ENCODE data around the gene PJVK.
"Not testable (repeated sequence)": the region's sequence is repeated elsewhere in the genome, so short reads cannot be mapped to it uniquely, and the experiment has no call there.

Gene PJVK

GRCh38 chr2:178436662-178437061 lies 14.5 kb upstream of the PJVK start:
- DNase-seq (ENCODE audit: low read depth): no peak

- no peak for DNase-seq (ENCODE audit: low read depth)
Measured at GRCh38 chr2:178441426-178441825, 9.8 kb upstream of the PJVK start.

- no peak for DNase-seq (ENCODE audit: low read depth)
Measured at GRCh38 chr2:178448968-178449661, 2.1 kb upstream of the PJVK start.

DNA sequence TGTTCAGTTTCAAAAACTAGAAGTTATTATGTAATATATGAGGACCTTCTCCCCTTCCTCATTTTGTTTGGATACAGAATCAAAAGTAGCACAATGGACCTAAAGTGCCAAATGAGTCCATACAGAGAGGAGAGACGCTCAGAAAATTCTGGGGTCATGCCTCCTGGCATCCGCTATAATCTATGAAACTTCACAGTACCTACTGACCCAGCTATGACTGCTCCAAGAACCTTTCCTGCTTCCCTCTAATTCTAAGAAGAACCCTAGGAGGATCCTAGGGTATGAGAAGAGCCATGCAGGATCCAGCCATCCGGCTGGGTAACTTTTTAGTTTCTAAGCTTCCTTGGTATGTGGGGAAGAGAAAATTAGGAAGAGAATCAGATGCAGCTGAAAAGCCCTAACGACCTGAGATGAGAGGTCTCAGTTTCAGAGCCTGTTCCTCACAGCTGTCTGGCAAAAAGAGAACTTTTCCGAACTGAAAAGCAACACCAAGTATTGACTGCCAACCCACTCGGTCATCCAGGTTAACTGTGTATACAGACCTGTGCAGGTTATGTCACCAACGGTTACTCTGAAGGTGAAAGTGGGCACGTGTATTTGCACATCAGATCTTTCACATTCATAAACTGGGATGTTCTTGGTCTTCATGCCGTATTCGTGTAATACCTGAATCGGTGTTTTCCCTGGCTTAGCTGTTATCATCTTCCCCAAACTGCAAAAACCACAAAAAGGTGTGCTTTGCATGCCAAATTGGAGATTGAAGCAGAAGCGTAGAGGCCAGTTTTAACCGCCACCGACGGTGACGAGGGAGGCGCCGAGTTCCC lies 1.3 kb upstream of the PJVK start:
- no peak for DNase-seq (ENCODE audit: low read depth)

DNA sequence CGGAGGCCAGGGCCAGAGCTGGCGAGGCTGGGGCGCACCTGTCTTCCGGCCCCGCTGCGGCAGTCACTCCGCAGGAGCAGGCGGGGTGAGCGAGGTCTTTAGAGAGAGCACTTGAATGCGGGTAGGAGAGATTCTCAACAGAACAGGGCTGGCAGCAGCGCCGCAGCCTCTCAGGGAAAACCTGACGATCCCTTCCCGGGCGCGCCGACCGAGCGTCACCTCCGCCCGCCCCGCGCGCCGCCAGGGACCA lies 729 bp upstream of the PJVK start:
- peak; percentile 3 for DNase-seq (ENCODE audit: low read depth)

DNA sequence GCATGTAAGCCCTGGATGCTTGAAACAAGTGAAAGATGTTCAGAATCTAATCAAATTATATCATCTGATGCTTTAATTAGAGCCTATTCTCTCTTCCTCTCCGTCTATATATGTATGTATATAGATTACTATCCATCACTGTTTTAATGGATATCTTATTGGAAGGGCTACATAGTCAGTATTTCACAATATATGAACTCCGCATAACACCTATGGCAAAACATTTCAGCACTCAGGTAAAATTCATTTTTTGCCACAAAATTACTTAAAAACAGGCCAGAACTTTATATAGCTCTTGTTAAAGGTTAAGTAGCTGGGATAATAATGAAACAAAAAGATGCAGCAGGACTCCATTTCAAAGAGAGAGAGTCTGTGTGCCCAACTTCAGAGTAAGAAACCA lies 1.2 kb downstream of the PJVK start:
- no peak for DNase-seq (ENCODE audit: low read depth)

- no peak for DNase-seq (ENCODE audit: low read depth)
Measured at GRCh38 chr2:178452870-178453269, 1.7 kb downstream of the PJVK start.

DNA sequence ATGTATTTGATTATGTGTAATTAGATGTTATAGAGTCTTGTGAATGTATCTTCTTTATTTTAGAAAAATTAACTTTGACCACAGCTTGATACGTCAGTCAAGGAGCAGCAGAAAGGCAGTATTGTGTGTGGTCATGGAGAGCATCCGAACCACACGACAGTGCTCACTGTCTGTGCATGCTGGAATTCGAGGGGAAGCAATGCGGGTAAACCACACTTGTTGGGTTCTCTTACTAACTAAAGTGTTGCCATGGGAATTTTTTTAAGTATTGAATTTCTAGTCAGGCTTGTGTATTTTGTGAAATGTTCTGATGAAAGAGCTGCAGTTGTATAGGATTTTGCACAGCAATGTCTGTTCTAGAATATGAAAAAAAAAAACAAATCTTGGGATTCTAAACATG lies 4.8 kb downstream of the PJVK start:
- no peak for DNase-seq (ENCODE audit: low read depth)

- DNase-seq (ENCODE audit: low read depth): no peak
Measured at GRCh38 chr2:178457390-178457886, 6.3 kb downstream of the PJVK start.

GRCh38 chr2:178469219-178469849 lies 18.2 kb downstream of the PJVK start:
- DNase-seq (ENCODE audit: low read depth): no peak

DNA sequence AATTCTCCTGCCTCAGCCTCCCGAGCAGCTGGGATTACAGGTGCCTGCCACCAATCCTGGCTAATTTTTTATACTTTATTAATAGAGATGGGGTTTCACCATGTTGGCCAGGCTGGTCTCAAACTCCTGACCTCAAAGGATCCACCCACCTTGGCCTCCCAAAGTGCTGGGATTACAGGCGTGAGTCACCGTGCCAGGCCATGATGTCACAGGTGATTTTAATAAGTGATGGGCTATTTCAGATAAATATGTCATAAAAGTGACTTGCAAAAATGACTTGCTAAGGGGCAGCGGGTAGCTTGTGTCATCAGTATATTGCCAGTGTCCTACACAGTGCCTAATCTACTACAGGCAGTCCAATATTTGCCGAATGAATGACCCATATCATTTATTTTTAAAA lies 20.1 kb downstream of the PJVK start:
- not testable (repeated sequence) for DNase-seq (ENCODE audit: low read depth)

- no peak for DNase-seq (ENCODE audit: low read depth)
Measured at GRCh38 chr2:178473373-178473772, 22.2 kb downstream of the PJVK start.

- peak; percentile 15 for DNase-seq (ENCODE audit: low read depth)
Measured at GRCh38 chr2:178473931-178474330, 22.8 kb downstream of the PJVK start.

GRCh38 chr2:178474560-178474959 lies 23.4 kb downstream of the PJVK start:
- DNase-seq (ENCODE audit: low read depth): no peak

- no peak for DNase-seq (ENCODE audit: low read depth)
Measured at GRCh38 chr2:178476477-178476876, 25.3 kb downstream of the PJVK start.

DNA sequence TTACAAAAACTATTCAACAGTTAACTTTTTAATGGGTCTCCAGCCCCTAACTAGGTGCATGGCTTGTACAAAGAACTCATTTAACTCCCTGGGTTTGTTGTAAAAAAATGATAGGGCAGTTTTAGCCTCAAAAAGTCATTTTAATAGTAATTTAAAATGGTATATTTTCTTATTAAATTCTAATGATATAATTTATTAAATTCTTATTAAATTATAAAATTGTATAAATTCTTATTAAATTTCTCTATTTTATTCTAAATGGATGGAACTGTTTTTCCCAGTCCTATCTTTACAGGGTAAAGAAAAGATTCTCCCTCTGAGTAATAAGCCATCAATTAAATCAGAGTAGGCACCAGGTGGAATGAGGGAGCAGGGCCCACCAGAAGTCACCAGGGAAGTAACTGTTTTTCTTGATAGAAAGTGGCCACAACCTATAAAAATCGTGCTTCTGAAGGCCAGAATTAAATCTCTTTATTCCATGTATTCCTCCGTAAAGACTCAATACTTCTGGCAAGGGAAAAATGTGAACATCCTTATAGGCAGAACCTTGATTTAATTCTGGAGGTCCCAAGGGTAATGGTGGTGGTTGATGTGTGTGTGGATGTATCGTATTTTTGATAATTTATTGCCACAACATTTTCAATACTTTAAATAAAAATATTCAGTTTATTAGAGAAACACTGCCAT lies 26.4 kb downstream of the PJVK start:
- DNase-seq (ENCODE audit: low read depth): no peak

GRCh38 chr2:178478130-178478438 lies 26.9 kb downstream of the PJVK start:
- no peak for DNase-seq (ENCODE audit: low read depth)

DNA sequence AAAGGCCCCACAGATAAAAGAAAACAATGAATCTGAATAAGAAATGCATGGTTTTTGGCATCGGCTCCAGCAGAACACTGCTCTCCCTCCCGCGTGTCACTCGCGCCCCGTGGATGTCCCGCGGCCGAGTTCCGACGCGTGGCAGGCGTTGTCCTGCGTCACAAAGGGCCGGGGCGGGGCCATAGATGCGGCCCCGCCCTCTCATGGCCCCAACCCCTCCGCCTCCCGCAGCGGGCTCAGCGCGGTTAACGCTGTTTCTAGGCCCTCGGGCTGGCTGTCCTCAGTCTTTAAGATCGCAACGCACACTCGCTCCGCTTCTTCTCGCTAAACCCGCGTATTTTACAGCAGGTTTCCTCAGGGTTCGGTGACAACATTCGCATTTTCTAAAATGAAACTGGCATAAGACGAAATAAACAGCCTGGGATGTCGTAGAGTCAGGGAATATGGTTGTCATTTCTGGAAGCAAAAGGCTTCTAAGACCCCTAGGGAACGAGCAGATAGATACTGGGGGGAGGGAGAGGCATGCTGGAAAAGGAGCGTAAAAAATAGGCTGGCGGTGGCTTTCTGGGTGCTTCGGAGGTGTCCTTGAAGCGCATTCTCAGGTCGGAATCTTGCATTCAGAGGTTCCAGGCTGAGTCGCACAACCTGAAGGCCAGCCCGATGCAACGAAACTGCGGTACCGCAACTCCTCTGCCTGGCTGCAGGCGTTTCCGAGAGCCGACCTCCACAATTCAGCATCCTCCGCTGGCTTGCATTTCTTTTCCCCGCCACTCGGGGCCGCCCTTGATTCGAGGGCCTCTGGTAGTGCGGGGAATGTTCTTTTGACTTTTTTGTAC lies 27.5 kb downstream of the PJVK start, which contains the start of gene FKBP7:
FKBP7 (minus strand) TSS at position 162 of the 836 bp plus-strand sequence; CDS start at position 61, 101 bp downstream.
- DNase-seq (ENCODE audit: low read depth): no peak

- no peak for DNase-seq (ENCODE audit: low read depth)
Measured at GRCh38 chr2:178479275-178479616, 28.1 kb downstream of the PJVK start.

DNA sequence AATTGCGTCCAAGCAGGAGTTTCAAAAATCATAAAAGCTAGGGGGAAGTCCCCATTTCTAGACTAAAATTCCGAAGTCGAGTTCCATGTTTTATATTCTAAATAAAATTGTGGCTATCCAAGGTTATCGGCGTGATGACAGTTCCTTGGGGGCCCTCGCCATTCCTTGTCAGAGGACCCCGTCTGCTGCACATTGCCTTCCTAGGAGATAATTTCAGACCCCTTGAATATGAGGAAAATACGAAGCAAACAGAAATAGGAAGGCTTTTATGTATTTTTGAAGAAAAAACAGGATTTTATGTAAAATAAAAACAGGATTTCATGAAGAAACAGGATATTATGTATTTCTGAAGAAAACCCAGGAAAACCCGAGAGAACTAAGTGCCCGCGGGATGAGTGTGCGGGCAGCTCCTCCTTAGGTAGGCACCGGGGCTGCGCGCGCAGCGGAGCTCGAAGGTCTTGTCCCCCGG lies 28.6 kb downstream of the PJVK start:
- no peak for DNase-seq (ENCODE audit: low read depth)
